ENCODE results near the gene FNDC10.
"Not testable (repeated sequence)": the region's sequence is repeated elsewhere in the genome, so short reads cannot be mapped to it uniquely, and the experiment has no call there.

Gene FNDC10

GRCh38 chr1:1597275-1597930 lies 2.5 kb downstream of the FNDC10 start:
- no peak for DNase-seq

- DNase-seq = no peak
Measured at GRCh38 chr1:1596493-1597274, 3.3 kb downstream of the FNDC10 start.

GRCh38 chr1:1595341-1595740 lies 4.6 kb downstream of the FNDC10 start:
- not testable (repeated sequence) for DNase-seq

GRCh38 chr1:1594602-1595260 lies 5.2 kb downstream of the FNDC10 start:
- no peak for DNase-seq

- no peak for DNase-seq
Measured at GRCh38 chr1:1593834-1594601, 5.9 kb downstream of the FNDC10 start.

GRCh38 chr1:1591452-1591851 lies 8.5 kb downstream of the FNDC10 start:
- no peak for DNase-seq

- DNase-seq = no peak
Measured at GRCh38 chr1:1583347-1584010, 16.5 kb downstream of the FNDC10 start.

- DNase-seq = no peak
Measured at GRCh38 chr1:1582585-1583346, 17.2 kb downstream of the FNDC10 start.

GRCh38 chr1:1578371-1578940 lies 21.5 kb downstream of the FNDC10 start:
- no peak for DNase-seq

GRCh38 chr1:1577367-1578011 lies 22.4 kb downstream of the FNDC10 start:
- DNase-seq = no peak

GRCh38 chr1:1574721-1575537 lies 25.0 kb downstream of the FNDC10 start, which contains the start of gene SSU72:
Gene SSU72 (minus strand): TSS chr1:1574863. CDS start chr1:1574557, 306 bp downstream.
- DNase-seq = peak; percentile 78

- peak; percentile 62 for DNase-seq
Measured at GRCh38 chr1:1573843-1574720, 25.9 kb downstream of the FNDC10 start.

- DNase-seq = no peak
Measured at GRCh38 chr1:1569341-1569740, 30.6 kb downstream of the FNDC10 start.

- no peak for DNase-seq
Measured at GRCh38 chr1:1567891-1568291, 32.0 kb downstream of the FNDC10 start.

GRCh38 chr1:1567152-1567875 lies 32.6 kb downstream of the FNDC10 start:
- DNase-seq = no peak

- DNase-seq = no peak
Measured at GRCh38 chr1:1565340-1565739, 34.6 kb downstream of the FNDC10 start.

- no peak for DNase-seq
Measured at GRCh38 chr1:1564268-1564667, 35.7 kb downstream of the FNDC10 start.

- no peak for DNase-seq
Measured at GRCh38 chr1:1563688-1564087, 36.2 kb downstream of the FNDC10 start.

All from NCI-H2029 (cell line).